Measurements from ENCODE around the gene TMEM123.

TMEM123 gene

DNA sequence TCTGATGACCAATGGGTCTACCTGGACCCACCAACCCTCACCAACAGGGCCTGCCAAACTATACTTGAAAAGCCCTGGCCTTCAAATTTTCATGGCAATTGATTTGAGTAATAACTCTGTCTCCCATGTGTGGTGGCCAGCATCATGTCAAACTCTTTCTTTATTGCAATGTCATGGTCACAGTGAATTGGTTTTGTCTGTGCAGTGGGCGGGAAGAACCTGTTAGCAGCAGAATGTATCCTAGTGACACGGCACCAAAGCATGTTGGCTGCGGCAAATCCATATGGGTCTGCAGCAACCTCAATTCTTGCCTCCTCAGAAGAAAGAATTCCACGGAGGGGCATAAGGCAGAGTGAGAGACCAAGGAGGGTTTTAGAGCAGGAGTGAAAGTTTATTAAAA lies 19.6 kb upstream of the TMEM123 start:
- Histone ChIP-seq H3K36me3 (ENCODE audit: insufficient read depth) (no peaks in the 10 kb centered on the region), H3K27me3 (ENCODE audit: insufficient read depth, low read depth) (no peaks in the 10 kb centered on the region), H3K79me2 (ENCODE audit: insufficient read depth, low read depth) (no peaks in the 10 kb centered on the region), H3K4me1 (ENCODE audit: low read depth, poor library complexity, severe bottlenecking) (peaks cover 72% of the 10 kb centered on the region), H3K27ac (no peak overlapping the region), H3K4me3 (IDR thresholded peaks at IDR 0.05; ENCODE audit: insufficient read depth, low read depth, low read length) (no peak overlapping the region), H3K4me2 (no peak overlapping the region), H4K20me1 (ENCODE audit: insufficient read depth) (no peaks in the 10 kb centered on the region), H2AFZ (ENCODE audit: low read depth) (no peak overlapping the region), H3K9ac (no peak overlapping the region)
- TF ChIP-seq, protein P1, sequence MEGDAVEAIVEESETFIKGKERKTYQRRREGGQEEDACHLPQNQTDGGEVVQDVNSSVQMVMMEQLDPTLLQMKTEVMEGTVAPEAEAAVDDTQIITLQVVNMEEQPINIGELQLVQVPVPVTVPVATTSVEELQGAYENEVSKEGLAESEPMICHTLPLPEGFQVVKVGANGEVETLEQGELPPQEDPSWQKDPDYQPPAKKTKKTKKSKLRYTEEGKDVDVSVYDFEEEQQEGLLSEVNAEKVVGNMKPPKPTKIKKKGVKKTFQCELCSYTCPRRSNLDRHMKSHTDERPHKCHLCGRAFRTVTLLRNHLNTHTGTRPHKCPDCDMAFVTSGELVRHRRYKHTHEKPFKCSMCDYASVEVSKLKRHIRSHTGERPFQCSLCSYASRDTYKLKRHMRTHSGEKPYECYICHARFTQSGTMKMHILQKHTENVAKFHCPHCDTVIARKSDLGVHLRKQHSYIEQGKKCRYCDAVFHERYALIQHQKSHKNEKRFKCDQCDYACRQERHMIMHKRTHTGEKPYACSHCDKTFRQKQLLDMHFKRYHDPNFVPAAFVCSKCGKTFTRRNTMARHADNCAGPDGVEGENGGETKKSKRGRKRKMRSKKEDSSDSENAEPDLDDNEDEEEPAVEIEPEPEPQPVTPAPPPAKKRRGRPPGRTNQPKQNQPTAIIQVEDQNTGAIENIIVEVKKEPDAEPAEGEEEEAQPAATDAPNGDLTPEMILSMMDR (conservative IDR thresholded peaks at IDR 0.05; ENCODE audit: low read depth, low read length) = no peak

DNA sequence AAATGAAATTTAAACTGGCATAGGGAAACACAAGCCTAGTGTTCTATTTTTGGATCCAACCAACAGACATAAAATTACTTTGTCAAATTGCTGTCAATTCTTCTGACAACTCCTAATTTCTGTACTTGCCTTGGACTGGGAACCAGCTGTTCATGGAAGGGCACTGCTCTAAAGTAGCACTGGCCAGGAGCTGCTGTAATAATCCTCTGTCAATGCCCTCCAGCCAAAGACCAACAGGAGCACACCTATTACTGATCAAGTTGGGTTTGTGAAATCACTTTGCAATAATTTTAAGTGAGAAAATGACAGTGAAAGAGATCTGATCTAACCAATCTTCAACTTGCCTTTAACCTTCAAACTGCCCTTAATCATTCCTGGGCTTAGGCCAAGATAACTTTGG lies 18.9 kb upstream of the TMEM123 start:
- Histone ChIP-seq H3K79me2 (ENCODE audit: insufficient read depth, low read depth) (no peaks in the 10 kb centered on the region), H4K20me1 (ENCODE audit: insufficient read depth) (no peaks in the 10 kb centered on the region), H2AFZ (ENCODE audit: low read depth) (no peak overlapping the region), H3K27me3 (ENCODE audit: insufficient read depth, low read depth) (no peaks in the 10 kb centered on the region), H3K9ac (no peak overlapping the region), H3K36me3 (ENCODE audit: insufficient read depth) (no peaks in the 10 kb centered on the region), H3K4me1 (ENCODE audit: low read depth, poor library complexity, severe bottlenecking) (peaks cover 65% of the 10 kb centered on the region), H3K4me2 (no peak overlapping the region), H3K27ac (no peak overlapping the region), H3K4me3 (IDR thresholded peaks at IDR 0.05; ENCODE audit: insufficient read depth, low read depth, low read length) (no peak overlapping the region)
- TF ChIP-seq, protein P1 (conservative IDR thresholded peaks at IDR 0.05; ENCODE audit: low read depth, low read length) = no peak

DNA sequence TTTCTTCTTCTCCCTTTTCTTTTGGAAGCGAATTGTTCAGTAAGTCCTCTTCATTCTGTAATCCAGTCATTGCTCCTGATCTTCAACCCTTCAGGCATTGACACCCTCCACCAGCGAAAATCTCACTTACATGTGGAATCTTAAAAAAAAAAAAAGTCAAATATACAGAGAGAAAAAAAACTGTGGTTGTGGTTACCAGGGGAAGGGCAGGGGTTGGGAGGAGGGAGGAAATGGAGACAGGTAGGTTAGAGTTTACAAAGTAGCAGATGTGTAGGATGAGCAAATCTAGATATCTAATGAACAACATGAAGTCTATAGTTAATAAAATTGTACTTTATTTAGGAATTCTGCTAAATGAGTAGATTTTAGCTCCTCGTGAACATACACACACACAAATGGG lies 17.7 kb upstream of the TMEM123 start:
- Histone ChIP-seq H3K4me2 (peak overlapping the region; percentile 10; the same call in 1 of the 2 replicates), H3K4me1 (ENCODE audit: low read depth, poor library complexity, severe bottlenecking) (peaks cover 53% of the 10 kb centered on the region), H3K36me3 (ENCODE audit: insufficient read depth) (no peaks in the 10 kb centered on the region), H3K27ac (no peak overlapping the region), H3K79me2 (ENCODE audit: insufficient read depth, low read depth) (no peaks in the 10 kb centered on the region), H2AFZ (ENCODE audit: low read depth) (no peak overlapping the region), H3K27me3 (ENCODE audit: insufficient read depth, low read depth) (no peaks in the 10 kb centered on the region), H3K4me3 (IDR thresholded peaks at IDR 0.05; ENCODE audit: insufficient read depth, low read depth, low read length) (no peak overlapping the region), H3K9ac (no peak overlapping the region), H4K20me1 (ENCODE audit: insufficient read depth) (no peaks in the 10 kb centered on the region)
- TF ChIP-seq, protein P1 (conservative IDR thresholded peaks at IDR 0.05; ENCODE audit: low read depth, low read length) = no peak

DNA sequence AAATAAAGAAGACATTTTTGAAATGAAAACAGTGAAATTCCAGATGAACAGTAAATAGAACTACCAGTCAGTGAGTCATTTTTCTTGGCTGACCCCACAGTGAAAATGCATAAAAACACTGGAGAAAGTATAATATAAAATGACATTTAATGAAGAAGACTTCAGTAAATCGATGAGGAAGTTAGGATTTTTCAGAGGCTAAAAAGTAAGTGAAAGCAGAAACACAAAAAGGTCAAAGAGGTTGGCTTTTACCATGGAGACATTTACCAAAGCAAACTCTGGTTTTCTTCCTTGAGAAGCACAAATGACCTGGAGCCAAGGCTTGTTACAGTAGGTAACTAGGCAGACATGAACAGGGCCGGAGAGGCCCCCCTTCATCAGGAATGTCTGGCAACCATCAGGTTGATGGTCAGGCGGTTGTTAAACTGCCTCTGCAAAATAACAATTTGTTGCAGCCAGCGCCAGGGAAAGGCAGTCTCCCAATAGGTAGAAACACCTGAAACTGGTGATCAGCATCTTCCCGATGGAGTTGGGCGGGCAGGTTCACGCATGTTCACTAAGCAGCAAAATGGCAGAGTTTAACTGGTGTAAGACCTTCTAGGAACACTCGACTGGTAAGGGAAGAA lies 16.7 kb upstream of the TMEM123 start:
- TF ChIP-seq, protein P1 (conservative IDR thresholded peaks at IDR 0.05; ENCODE audit: low read depth, low read length) = no peak
- Histone ChIP-seq H3K9ac (no peak overlapping the region), H3K4me3 (IDR thresholded peaks at IDR 0.05; ENCODE audit: insufficient read depth, low read depth, low read length) (no peak overlapping the region), H4K20me1 (ENCODE audit: insufficient read depth) (no peaks in the 10 kb centered on the region), H3K4me2 (no peak overlapping the region), H3K4me1 (ENCODE audit: low read depth, poor library complexity, severe bottlenecking) (peaks cover 47% of the 10 kb centered on the region), H3K79me2 (ENCODE audit: insufficient read depth, low read depth) (no peaks in the 10 kb centered on the region), H2AFZ (ENCODE audit: low read depth) (no peak overlapping the region), H3K27ac (no peak overlapping the region), H3K27me3 (ENCODE audit: insufficient read depth, low read depth) (no peaks in the 10 kb centered on the region), H3K36me3 (ENCODE audit: insufficient read depth) (no peaks in the 10 kb centered on the region)
